Inflammatory macrophage treated with lipopolysaccharide for 1 hour (primary cell): ENCODE data around the gene TNFAIP8.
A peak's percentile ranks its signal among the peaks of the same experiment; 100 is the strongest.

Experiments used
- DNase-seq, 2 donors: peaks; one replicate each; pipeline ENCODE4 v3.0.0-alpha.2; 2020 to 2022

The TNFAIP8 gene

GRCh38 chr5:119397518-119398380 lies 41.9 kb downstream of the TNFAIP8 start:
- peak; percentile 97 for DNase-seq

GRCh38 chr5:119398727-119399466 lies 43.1 kb downstream of the TNFAIP8 start:
- peak in 1 of 2 donors; percentile 51 for DNase-seq

GRCh38 chr5:119400245-119400644 lies 44.4 kb downstream of the TNFAIP8 start:
- no peak for DNase-seq

- no peak for DNase-seq
Measured at GRCh38 chr5:119402081-119402480, 46.3 kb downstream of the TNFAIP8 start.

GRCh38 chr5:119402555-119402954 lies 46.7 kb downstream of the TNFAIP8 start:
- DNase-seq: no peak

GRCh38 chr5:119404033-119404432 lies 48.2 kb downstream of the TNFAIP8 start:
- no peak for DNase-seq

- DNase-seq: peak in 1 of 2 donors; percentile 55
Measured at GRCh38 chr5:119405419-119405818, 49.6 kb downstream of the TNFAIP8 start.

- peak; percentile 65 to 83 for DNase-seq
Measured at GRCh38 chr5:119406551-119407110, 50.8 kb downstream of the TNFAIP8 start.

GRCh38 chr5:119409235-119409815 lies 53.5 kb downstream of the TNFAIP8 start:
- no peak for DNase-seq

- no peak for DNase-seq
Measured at GRCh38 chr5:119410448-119411159, 54.8 kb downstream of the TNFAIP8 start.

GRCh38 chr5:119411361-119412278 lies 55.8 kb downstream of the TNFAIP8 start:
- peak; percentile 69 to 91 for DNase-seq

GRCh38 chr5:119412279-119413227 lies 56.7 kb downstream of the TNFAIP8 start:
- no peak for DNase-seq

GRCh38 chr5:119414124-119414734 lies 58.4 kb downstream of the TNFAIP8 start:
- DNase-seq: peak; percentile 66 to 88

GRCh38 chr5:119417891-119418605 lies 62.2 kb downstream of the TNFAIP8 start:
- no peak for DNase-seq

- peak in 1 of 2 donors; percentile 49 for DNase-seq
Measured at GRCh38 chr5:119418606-119419100, 62.8 kb downstream of the TNFAIP8 start.

GRCh38 chr5:119420169-119420568 lies 64.3 kb downstream of the TNFAIP8 start:
- DNase-seq: peak in 1 of 2 donors; percentile 54

GRCh38 chr5:119426057-119426456 lies 70.2 kb downstream of the TNFAIP8 start:
- peak; percentile 63 to 80 for DNase-seq

GRCh38 chr5:119427060-119427459 lies 71.2 kb downstream of the TNFAIP8 start:
- no peak for DNase-seq

- DNase-seq: peak; percentile 61 to 88
Measured at GRCh38 chr5:119427596-119427995, 71.8 kb downstream of the TNFAIP8 start.
